CD4-positive, alpha-beta T cell treated with Interleukin-6 for 4 hours (primary cell): ENCODE measurements around the gene ARID5B.

Experiments used
- DNase-seq: peaks from one replicate; pipeline ENCODE4 v3.0.0-alpha.2; 2020; ENCODE audit warnings: mixed read lengths

Gene ARID5B

DNA sequence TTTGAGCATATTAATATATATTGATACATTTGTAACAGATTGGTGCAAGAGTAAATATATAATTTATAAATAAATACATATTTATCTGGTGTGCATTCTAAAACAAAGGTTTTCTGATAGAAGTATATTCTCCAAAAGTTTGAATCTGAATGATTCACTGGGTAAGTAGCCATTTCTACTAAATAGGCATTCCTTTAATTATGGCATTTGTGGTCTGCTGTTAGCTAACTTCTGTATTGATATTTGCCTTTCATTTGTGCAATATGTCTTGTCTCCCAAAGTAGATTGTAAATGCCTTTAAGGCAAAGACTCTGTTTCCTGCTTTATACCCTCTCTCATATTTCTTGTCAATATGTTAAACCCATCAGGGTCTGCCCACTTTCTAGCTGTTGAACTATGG lies 11.1 kb upstream of the ARID5B start:
- no peak for DNase-seq

DNA sequence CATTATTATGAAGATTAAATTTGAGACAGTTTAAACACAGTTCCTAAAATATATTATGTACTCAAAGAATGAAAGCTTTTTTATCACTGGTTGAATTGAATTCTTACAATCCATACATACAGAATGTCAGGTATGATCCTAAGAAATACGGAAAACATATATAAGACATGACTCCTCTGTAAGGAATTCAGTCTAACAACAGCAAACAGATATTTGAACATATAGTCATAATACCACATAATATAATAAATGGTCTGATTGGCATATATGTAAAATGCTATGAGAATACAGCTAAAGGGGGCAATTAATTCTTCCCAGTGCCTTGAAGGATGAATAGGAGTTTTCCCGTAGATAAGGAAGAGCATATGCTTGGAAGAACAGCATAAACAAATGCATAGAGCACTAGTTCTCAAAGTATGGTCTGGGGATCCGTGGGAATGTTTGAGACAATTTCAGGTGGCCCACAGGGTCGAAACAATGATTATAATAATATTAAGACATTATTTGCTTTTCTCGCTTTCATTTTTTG lies 10.6 kb upstream of the ARID5B start:
- DNase-seq, result no peak

DNA sequence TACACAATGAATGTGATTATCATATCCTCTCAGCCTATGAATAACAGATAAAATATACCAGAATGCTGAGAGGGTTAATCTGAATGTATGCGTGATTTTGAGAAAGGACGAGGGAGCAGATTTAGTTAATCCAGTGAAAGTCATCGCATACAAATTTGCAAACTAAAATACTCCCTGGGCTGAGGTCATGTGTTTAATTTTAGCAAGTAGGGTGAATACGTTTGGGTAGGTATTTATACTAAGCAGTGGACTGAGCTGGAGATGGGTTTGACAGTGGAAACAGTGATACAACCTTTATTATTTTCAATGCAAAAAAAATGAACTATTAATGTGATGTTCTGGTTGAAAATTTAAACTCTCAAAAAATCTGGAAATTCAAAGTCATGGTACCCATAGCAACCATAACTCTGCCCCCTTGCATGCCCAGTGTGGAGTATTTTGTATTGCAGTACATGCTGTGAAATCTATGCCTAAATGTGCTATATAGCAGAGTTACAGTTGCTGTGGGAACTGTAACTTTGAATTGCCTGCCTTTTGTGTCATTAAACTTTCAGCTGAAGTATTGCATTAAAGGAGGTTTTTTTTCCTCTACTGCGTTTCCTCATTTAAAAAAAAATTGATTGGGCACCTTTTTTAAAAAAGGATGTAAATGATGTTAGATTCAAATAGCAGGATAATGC lies 9.5 kb upstream of the ARID5B start:
- DNase-seq, result no peak

DNA sequence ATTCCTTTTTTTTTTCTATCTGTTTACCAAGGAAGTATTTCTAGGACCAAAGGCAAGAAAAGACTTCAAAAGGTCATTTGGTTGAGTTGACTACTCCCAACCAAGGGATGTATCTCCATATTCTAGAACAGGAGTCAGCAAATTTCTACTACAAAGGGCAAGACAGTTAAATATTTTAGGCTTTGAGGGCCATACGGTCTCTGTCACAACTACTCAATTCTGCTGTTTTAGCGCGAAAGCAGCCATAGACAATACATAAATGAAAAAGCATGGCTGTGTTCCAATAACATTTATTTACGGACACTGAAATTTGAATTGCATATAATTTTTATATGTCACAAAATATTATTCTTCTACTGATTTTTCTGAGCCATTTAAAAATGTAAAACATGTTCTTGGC lies 8.5 kb upstream of the ARID5B start:
- no peak for DNase-seq

GRCh38 chr10:61894133-61894532 lies 7.4 kb upstream of the ARID5B start:
- no peak for DNase-seq

GRCh38 chr10:61895898-61896600 lies 5.5 kb upstream of the ARID5B start:
- no peak for DNase-seq

GRCh38 chr10:61896854-61897661 lies 4.4 kb upstream of the ARID5B start:
- peak; percentile 68 for DNase-seq

- peak; percentile 27 for DNase-seq
Measured at GRCh38 chr10:61897671-61898434, 3.6 kb upstream of the ARID5B start.

GRCh38 chr10:61898435-61898778 lies 3.1 kb upstream of the ARID5B start:
- DNase-seq, result no peak

DNA sequence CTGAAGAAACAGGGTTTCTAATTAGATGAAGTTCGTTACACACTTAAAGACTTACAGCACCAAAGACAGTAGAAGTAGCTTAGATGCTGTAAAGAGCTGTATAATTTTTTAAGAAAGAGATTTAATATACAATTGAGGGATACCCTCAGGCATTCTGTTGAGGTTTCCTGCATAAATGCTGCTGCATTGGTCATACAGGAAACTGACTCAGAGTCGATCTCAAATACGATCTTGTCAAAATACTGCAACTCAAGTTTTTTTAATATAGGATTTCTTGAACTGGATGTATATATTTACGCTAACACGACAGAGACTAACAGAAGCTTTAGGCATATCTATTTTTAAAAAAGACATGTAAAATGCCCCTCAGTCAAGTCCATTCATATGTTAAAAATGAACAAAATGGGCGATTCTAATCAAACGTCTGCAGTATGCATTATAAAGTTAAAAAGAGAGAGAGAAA lies 2.4 kb upstream of the ARID5B start:
- peak; percentile 32 for DNase-seq

DNA sequence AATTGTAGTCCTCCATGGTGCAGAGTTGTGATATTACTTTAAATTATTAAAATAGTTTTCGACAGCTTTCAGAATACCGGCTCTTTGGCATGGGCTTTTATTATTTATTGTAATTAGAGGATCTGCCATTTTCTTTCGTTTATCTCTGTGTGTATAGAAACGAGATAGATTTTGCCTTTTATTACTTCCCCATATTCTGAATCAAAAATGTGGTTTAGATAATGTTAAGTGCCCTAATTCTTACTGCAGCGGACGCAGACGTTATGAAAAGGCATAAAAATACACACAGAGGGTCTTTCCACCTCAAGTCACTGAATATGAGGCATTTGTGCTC lies 1.9 kb upstream of the ARID5B start:
- no peak for DNase-seq

GRCh38 chr10:61899997-61900828 lies 1.3 kb upstream of the ARID5B start:
- DNase-seq, result peak; percentile 67

- no peak for DNase-seq
Measured at GRCh38 chr10:61901829-61902444, 438 bp downstream of the ARID5B start.

DNA sequence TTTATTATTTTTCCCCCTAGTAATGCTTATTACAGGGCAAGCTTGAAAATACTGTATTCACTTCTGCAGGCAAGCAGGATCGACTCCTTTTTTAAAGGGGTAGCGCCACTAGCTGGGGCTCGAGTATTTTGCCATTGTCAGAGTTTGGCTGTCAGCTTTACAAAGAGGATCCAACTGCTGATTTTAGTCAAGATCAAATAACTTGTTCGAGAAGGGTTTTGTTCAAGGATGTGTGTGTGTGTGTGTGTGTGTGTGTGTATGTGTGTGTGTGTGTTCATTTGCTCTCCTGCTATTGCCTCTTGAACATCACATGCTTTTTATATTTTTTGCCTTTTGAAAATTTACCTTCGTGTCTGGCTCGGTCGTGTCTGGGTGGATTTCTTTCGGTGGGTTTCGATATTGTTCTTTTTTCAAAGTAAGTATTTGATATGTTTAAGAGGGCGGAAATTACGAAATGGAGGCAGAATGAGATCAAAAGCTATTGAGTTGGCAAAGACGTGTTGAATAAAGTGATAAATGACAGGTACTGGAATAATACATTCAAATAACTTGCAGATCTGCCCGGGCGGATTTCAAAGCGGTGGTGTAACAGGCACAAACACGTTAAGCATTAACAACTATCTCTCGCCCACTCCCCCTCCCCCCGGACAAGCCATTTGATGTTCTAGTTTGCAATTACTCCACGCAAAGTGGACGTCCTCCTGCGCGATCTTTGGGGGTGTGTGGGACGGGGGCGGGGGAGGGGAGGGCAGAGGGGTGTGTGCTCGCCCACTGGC lies 1.1 kb downstream of the ARID5B start:
- peak; percentile 71 for DNase-seq

DNA sequence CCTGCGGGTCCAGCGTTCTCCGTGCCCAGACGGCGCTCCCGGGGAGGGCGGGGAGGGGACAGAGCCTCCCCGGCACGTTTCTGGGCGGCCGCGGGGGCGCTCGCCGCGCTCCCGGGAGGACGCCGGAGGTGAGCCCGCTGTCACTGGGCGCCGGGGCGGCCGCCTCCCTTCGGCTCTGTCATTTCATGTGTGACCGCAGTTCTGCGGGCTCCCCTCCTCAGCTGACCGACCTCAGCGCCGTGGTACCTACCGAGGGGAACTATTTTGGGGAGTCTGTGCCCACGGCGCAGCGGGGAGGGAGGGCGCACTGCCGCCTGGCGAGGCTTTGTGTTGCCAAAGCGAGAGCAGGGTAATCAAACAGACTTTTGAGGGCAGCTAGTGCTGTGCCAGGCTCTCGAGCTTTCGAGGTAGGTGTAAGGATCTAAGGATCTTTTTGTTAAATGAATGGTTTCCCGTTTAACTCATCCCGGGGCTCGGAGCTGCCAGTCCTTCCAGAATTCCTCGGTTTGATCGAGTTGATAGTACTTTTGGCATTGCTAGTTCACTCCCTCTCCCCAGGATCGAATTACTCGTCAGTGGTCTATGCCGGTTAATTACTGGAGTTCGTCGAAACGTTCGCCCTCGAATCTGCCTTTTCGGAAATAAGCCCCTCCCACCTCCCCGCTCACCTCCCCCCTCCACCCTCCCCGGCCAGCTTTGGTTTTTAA lies 1.9 kb downstream of the ARID5B start:
- DNase-seq, result peak; percentile 71

DNA sequence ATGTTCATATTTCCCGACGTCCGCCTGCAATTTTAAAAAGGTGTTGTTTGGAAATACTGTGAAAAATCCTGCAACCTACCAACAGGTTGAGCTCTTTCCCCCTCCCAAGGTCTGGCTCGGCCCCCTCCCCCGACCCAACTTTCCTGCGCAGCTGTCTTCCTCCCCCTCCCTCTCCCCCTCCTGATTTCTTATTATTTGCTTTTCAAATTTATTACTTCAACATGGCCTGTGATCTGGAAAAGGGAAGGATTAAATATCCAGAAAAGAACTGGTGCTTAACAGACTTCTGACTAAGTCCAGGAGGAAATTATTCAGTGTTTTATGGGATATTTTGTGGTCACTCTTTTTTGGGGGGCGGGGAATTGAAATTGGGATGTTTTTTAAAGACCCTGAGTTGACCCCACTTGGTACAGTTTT lies 2.4 kb downstream of the ARID5B start:
- no peak for DNase-seq

GRCh38 chr10:61904733-61905725 lies 3.5 kb downstream of the ARID5B start:
- DNase-seq, result peak; percentile 52

- DNase-seq, result no peak
Measured at GRCh38 chr10:61905837-61906561, 4.5 kb downstream of the ARID5B start.
